NCI-H2029 treated with DMSO at 0.1 percent for 48 hours (cell line): Measurements from ENCODE around the gene CXXC5.

Source experiments
- DNase-seq: peaks from one replicate; lab custom pipeline; 2025; lab: John Stamatoyannopoulos, UW

Gene CXXC5

DNA sequence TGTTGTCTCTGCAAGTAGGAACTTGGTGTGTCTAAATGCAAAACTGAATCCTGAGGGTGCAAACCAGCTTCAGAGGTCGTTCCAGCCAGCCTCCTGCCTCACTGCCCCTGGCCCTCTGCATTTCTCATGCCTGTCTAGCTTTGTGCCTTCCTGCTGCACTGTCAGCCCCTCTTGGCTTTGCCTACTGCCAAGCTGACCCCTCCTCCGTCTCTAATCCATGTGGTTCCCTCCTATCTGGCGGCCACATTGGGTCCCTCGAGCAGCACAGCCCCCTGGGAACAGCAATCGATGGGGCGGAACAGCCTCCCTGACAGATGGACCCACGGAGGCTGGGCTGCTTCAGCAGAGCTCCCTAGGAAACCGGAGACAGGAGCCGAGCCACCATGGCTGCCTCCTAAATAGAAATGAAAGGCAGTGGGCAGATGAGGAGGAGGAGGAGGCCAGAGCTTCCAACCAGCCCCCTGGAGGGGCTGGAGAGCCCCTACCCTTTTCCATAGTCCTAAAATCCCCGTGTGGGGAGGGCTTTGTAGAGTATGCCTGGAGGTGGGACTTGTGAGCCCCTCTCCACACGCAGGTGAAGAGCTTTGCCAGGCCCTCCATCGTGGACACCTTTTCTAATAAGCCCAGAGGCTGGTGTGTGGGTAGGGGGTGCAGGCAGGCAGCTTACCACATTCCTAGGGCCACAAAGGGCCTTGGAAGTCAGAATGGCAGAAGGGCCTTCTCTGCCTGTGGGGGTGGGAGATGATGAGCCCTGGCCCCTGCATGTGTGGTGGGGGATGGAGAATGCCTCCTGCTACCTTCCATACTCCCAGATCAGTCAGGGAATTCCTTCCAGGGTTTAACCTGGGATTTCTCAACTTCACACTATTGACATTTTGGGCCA, 9.2 kb upstream of the CXXC5 start:
- DNase-seq, result peak; percentile 60

GRCh38 chr5:139639619-139640380, 8.3 kb upstream of the CXXC5 start:
- DNase-seq, result peak; percentile 31

GRCh38 chr5:139640421-139641115, 7.6 kb upstream of the CXXC5 start:
- DNase-seq, result no peak

DNA sequence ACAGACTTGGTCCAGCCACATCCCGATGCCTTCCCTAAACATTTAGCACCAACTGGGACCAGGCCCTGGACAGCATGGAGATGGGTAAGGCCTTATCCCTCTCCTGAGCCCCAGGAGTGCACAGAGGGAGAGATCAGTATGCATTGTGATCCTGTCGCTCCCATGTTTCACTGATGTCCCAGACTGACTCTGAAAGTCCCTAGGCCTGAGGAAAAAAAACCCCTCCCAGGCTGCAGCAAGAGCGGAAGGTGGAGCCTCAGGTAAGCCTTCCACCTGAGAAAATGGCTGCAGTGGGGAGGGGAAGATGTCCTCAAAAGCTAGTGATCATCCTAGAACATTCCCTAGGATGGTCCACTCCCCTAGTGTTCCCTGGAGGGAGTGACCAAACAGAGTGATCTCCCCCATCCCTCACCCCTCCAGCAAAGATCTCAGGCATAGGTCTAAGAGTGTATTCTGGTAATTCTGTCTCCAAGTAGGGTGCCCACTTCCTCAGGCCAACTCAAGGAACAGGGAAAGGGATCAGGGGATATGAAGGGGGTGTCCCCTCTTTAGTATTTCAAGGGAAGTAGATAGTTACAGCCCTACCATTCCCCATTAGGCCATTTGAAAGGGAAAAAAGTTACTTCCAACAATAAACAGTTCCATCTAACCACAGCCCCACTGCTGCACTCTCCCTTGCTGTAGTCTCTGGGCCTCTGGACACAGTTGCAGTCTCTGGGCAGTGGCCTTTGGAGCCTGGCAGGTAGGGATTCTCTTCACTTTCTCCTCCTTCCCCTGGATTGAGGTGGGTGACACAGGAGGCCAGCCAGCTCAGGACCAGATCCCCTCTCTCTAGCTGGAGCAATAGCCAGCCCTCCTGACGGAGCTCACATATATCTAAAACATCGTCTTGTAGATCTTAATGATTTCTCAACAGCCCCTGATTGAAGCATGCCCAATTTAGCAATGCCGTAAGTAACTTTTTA, 6.8 kb upstream of the CXXC5 start:
- no peak for DNase-seq

- DNase-seq, result no peak
These were observed 5.9 kb upstream of the CXXC5 start for GRCh38 chr5:139642213-139642612.

DNA sequence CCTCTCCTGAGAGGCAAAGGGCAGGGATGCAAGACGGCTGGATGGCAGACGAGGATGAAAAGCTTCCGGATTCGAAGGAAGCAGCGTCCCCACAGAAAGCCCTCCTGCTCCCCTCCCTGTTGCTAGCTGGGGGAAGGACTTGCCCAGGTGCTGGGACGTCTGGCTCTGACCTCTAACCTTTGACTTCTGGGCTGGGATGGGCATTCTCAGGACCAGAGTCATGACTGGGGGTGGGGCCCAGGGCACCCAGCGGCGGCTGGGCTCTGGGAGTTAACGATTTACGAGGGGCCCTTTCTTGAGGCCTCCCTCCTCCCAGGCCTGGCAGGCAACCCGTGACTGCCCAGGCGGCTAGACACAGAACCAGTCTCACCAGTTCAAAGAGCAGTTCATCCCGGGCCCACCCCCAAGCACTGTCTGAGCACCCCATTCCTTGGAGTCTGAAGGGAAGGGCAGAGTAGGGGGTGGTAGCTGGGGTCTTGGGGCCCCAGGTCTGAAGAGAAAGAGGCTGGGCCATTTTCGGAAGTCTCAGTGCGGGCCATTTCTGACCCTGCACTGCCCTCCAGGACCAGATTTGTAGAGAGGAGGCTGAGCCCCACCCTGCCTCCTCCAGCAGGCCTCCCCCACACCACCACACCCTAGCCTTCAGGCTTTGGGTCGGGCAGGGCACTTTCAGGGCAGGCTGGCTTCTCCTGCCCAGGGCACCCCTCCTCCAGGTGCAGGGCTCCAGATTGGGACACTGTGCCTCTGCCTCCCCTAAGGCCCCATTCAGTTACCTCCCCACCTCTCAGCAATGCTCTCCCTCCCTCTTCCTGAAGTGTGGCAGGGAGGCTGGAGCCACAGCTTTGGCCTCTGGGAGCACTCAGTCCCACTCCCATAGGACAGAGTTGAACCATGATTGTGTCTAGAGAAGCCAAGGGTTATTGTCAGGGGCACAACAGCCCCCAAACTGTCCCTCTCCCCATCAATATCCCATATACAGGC, 5.0 kb upstream of the CXXC5 start:
- no peak for DNase-seq

DNA sequence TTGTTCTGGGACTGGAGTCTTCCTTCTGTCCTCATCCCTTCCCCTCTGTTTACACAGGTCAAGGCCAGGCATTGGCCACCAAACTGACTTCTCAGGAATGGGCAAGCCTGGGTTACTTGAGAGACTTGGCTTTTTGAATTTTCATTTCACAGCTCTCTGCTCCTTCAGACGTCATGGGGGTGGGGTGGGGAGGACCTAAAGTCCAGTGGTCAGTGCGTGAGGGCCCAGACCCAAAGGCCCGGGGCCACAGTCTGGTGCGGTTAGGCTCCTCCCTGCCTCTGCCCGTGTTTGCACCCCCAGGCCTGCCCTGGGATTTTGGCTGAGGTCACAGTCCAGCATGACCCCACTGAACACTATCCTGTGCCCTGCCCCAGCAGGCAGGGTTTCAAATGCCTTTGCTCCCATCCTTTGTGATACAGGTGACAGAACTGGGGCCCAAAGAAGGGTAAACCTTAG, 4.1 kb upstream of the CXXC5 start:
- DNase-seq, result no peak

DNA sequence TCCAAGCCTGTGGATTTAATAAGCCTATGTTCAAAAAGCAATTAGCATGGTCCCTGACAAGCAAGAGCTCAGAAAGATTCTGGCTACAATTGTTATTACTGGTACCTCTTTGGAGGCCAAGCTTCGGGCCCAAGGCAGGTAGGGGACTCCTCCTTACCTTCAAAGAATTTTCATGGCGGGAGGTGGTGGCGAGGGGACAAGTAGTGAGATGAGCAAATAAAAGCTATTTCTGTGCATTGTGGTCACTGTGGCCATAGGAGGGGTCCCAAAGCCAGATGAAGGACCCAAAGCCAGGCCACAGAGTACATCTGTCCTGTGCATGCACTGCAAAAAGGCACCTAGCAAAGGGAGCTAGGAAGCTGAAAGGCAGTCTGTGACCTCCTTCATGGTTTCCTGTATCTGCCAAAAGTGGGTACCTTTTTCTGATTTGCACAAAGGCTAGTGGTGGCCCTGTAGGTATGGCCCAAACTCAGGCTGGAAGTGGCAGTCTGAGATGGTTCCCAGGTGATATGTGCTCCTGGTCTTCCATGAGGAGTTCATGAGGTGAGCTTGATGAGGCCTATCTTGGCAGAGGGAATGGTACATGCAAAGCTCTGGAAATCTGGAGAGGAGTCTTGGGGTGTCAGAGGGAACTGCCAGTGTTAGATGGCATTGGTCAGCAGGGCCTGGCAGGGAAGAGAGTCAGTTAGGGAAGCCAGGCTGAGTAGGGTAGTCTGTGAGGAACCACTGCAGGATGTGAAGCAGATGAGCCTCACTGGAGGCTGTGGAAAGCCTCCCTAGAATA, 3.3 kb upstream of the CXXC5 start:
- no peak for DNase-seq

DNA sequence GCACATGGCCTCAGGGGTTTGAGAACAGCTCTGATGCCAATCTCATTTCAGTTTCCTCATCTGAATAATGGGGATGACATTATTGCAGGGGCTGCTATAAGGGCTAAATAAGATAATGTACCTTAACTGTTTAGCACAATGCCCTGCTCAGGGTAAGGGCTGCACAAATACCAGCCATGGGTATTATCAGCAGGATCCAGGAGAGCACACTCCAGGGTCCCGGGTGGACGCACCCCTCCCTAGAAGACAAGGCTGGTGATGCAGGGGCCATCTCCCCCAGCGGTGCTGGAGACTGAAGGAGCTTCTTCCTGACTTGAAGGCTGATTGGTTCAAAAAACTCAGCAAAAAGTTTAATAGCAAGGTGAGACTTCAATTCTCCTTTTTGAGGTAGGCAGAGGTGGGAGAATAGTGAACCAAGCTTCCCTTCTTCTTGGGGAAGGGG, 2.7 kb upstream of the CXXC5 start:
- DNase-seq, result no peak

- DNase-seq, result no peak
These were observed 2.0 kb upstream of the CXXC5 start for GRCh38 chr5:139646111-139646510.

GRCh38 chr5:139646912-139647505, 1.1 kb upstream of the CXXC5 start:
- no peak for DNase-seq

GRCh38 chr5:139647506-139648204, 494 bp upstream of the CXXC5 start:
- no peak for DNase-seq

DNA sequence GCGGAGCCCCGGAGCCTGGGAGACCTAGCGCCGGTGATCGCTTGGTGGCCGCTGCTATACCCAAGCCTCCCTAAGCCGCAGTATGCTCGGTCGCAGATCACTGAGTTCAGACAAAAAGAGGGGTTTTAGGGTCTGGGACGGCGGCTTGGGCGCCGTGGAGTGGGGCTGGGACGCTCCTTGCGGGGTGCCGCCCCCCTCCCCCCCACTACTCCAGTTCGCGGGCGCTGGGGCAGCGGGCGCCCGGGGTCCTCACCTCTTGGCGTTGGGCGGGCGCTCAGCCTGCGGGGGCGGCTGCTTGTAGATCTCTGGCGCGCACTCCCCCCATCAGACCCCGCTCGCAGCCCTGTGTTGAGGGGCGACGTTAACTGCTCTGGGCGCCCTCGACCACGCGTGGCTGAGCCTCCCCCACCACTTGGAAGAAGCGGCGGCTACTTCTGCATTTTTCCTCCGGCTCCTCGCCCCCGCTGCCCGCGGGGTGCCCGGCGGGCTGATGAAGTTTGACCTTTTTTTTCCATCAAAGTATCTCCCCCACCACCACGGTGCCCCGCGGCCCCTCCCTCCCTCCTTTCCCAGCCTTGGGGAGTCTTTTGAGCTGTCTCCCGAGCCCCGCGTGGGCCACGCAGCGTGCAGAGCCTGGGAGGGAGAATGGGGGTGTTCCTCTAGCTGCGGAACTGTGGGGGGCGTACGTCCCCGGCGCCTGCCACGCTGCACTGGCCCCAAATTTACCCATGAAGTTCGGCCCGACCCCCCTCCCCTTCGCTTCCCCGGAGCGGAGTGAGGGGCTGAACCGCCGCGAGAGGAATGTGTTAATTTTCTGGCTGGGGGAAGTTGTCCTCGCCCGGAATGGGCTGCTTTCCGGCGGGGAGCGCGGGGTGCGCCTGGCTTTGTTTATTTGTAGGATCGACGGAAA, 1.2 kb downstream of the CXXC5 start:
- DNase-seq, result no peak

DNA sequence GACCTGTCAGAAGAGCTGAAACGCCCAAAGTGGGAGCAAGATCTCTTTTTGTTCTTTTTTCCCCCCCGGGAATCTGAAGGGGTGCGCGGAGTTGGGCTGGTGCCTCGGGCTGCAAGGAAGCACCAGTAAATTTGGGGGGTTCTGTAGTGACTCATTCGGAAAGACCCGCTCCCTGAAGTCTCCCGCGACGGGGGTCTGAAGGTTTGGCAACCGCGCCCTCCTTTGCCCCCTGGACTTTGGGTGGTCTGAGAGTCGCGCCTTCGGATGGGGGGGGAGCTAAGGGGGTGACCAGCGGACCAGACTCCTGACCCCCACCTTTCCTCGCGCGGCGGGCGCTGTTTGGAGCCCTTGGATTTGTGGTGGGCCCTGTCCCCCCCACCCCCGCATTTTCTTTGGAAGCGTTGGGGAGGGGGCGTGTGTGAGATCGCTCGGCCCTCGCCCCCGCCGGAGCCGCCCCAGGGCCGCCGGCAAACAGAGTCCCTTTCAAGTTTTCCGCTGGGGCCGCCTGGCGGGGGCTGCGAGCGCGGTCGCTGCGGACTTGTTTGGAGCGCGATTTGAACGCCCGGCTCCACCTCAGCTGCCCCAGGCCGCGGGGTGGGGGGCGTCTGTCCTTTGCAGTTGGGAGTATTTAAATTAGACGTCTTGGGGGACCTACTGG, 2.0 kb downstream of the CXXC5 start:
- DNase-seq, result no peak

DNA sequence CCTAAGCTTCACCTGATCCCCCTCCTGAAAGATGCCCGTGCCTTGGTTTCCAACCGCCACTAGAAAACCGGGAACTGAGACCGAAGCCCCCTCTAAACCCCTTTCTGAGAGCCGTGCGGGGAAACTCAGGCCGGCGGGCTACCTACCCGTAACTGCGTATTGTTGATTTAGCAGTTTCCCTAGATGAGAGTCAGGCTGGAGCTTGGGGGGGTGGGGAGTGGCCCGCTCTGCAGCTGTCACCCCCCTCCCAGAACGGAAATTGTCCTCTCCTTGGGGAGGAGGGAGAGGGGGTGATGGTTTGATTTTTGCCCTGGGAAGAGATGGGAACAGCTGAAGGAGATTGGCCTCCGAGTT, 2.5 kb downstream of the CXXC5 start:
- DNase-seq, result no peak

DNA sequence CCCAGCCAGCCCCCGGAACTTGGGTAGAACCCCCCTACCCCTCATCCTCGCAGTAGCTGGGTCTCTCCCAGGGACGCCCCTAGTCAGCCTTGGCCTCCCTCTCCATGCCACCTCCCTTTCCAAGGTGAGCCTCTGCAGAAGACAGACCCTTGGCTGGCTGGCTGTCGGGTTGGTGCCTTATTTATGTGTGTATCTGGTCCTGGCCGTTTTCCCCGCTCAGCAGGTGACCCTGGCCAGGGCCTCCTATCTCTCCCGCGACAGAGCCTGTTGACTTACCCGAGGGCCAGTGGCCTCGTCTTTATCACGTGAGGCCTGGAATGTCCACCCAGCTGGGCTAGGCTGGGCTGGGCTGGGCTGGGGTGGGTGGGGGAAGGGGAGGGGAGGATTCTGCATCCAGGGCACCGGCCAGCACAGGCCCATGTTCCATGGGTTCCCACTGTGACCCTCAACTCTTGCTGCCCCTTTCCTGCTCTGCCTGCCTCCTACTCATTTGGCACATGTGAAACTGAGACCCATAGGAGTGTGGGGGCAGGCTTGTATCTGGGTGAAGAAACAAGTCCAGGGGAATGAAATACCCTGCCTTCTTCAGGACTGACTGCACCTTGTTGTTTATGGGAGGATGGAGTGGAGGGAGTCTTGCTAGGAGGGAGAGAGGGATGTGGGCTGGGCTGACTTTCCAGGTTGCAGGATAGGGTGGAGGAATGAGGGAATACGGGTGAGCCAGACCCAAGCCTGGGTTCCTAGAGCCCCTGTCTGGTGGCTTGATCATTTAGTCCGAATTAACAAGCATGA, 3.1 kb downstream of the CXXC5 start:
- DNase-seq, result no peak
